ENCODE measurements around the gene VIT.

Gene VIT

DNA sequence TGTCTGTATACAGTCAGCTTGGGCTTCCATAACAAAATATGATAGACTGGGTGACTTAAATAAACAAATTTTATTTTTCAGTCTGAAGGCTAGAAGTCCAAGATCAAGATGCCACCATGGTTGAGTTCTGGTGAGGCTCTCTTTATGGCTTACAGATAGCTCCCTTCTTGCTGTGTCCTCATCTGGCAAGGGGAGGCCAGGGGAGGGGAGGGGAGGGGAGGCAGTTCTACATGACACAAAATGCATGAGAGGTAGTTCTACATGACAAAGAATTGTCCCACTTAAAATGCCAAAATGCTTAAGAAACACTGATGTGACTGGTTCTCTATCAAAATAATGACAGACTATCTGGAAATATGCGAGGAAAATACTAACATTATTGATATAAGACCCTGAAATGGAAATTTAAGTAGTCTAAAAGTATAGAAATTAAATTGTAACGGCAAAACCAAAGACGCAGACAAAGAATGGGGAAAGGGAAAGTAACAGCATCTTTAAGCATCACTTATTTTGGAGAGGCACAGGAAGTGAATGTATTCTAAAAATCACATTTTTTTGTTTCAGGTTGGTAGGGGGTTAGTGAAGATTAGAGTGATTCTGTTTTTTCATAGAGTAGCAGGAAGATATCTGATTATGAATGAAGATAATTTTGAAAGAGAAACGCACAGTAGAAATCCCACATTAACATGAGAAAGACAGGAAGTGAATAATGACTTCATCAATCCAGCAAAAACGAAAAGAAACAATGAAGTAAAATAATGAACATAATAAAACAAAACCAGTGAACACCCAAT lies 138.4 kb downstream of the VIT start:
- no peak for TF ChIP-seq CTCF (IDR thresholded peaks at IDR 0.05; ENCODE audit: insufficient read depth, low read depth, low read length, missing control alignments)
- DNase-seq (ENCODE audit: low read depth) = no peak
- no peak overlapping the region for H3K4me3 ChIP-seq (ENCODE audit: low read depth, low read length)

DNA sequence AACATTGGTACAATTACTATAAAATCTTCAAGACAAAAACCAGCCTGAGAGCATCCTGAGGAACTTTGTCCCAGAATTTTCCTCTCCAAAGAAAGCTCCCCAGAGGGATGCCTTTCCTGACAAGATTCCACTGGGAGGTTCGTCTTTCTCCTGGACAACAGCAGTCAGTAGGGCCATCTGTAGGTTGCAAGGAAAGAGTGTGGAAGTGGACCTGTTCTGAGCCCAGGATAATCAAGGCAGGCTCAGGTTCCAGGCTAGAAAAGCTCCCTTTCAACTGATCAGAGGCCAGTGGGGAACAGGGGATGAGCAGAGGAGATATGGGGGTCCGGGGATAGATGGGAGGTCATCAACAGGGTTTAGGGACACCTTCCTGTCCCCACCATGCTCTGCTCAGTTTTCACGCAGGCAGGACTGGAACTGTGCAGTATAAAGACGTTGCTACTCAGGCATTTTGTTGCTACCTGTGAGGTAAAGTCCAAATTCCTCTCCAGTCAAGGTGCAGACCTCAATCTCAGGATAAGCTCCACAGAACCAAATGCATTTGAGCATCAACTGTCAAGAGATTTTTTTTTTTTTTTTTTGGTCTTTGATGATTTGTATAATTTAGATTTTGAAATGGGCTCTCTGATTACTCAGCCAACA lies 143.6 kb downstream of the VIT start:
- DNase-seq (ENCODE audit: low read depth) = no peak
- no peak overlapping the region for H3K4me3 ChIP-seq (ENCODE audit: low read depth, low read length)
- no peak for TF ChIP-seq CTCF (IDR thresholded peaks at IDR 0.05; ENCODE audit: insufficient read depth, low read depth, low read length, missing control alignments)

DNA sequence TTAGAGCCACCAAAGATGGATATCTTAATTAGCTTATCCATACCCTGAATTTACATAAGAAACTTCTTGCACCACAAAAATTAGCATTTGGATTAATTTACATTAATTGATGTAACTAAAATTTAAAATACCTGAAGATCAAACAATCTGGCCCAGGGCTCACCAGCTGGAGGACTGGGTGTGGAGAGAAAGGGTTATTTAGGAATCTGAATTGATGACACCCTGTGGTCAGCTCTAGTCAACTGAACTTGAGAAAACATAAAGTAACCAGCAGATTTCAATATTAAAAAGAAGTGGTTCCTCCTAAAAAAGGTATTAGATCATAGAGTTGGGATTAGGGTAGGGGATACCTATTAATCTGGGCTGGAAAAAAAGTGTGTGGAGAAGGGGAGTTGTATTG lies 147.3 kb downstream of the VIT start:
- no peak overlapping the region for H3K4me3 ChIP-seq (ENCODE audit: low read depth, low read length)
- no peak for TF ChIP-seq CTCF (IDR thresholded peaks at IDR 0.05; ENCODE audit: insufficient read depth, low read depth, low read length, missing control alignments)
- DNase-seq (ENCODE audit: low read depth) = no peak

DNA sequence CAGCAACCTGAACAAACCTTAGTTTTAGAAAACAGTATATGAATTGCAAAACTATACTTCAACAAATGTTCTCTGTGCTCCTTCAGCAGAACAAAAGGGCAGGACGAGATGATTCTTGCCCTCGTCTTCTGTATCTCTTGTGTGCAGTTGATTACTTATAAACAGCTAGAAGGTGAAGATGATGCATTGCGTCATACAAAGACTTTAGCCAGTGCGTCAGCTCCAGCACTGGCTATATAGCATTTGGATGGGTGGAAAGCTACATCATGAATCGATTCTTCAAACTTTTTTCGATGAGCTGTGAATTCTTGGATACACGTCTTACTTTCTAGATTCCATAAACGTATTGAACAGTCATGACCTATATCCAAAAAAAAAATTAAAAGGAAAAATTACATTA lies 152.8 kb downstream of the VIT start:
- DNase-seq (ENCODE audit: low read depth) = no peak
- TF ChIP-seq CTCF (IDR thresholded peaks at IDR 0.05; ENCODE audit: insufficient read depth, low read depth, low read length, missing control alignments) = no peak
- H3K4me3 ChIP-seq (ENCODE audit: low read depth, low read length) = no peak overlapping the region

- no peak overlapping the region for H3K4me3 ChIP-seq (ENCODE audit: low read depth, low read length)
- DNase-seq (ENCODE audit: low read depth) = no peak
- no peak for TF ChIP-seq CTCF (IDR thresholded peaks at IDR 0.05; ENCODE audit: insufficient read depth, low read depth, low read length, missing control alignments)
These were observed 157.7 kb downstream of the VIT start for GRCh38 chr2:36854241-36854640.

DNA sequence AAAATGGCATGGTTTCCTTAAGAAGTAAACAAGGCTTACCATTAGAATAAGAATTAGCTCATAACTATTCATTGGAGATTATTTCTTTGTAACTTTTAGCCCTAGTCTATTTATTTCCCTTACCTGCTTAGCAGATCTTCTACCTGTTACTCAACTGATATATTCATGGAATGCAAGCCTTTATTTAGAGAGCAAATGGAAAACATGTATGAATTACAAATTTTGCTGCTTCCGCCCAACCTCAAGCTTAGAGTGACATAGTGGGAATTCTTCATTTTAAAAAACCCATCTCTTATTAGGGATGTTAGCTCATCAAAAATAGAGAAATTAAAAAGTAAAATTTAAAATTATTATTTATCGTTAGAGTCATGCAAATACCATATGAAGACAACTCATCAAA lies 158.9 kb downstream of the VIT start:
- no peak overlapping the region for H3K4me3 ChIP-seq (ENCODE audit: low read depth, low read length)
- TF ChIP-seq CTCF (IDR thresholded peaks at IDR 0.05; ENCODE audit: insufficient read depth, low read depth, low read length, missing control alignments) = no peak
- DNase-seq (ENCODE audit: low read depth) = no peak
